Activated naive CD4-positive, alpha-beta T cell treated with anti-CD3 and anti-CD28 coated beads for 36 hours (primary cell): ENCODE measurements around the gene YWHAB. TPM values are rescaled to one million over a fixed set of nuclear protein-coding genes. Genes with fewer than 3 reads are reported as not detected.

ENCODE experiments used
- CTCF ChIA-PET: fragments of 350-600 bp; sonication (Branson Sonifier 250); formaldehyde crosslinking; loops from one replicate; lab custom pipeline; 2021; ENCODE audit warnings: antibody characterized with exemption; lab: Charles Lee
- DNase-seq: peaks from one replicate; pipeline ENCODE4 v3.0.0-alpha.2; 2020
- H3K27ac Mint-ChIP-seq: one replicate; pipeline ENCODE4 v1.8.0; 2021; ENCODE audit warnings: mild to moderate bottlenecking, mixed read lengths
- H3K27me3 Mint-ChIP-seq: one replicate; pipeline ENCODE4 v1.8.0; 2021; ENCODE audit warnings: low read depth, mixed read lengths
- H3K36me3 Mint-ChIP-seq: one replicate; pipeline ENCODE4 v1.8.0; 2021; ENCODE audit warnings: low read depth, mixed read lengths
- H3K4me1 Mint-ChIP-seq: one replicate; pipeline ENCODE4 v1.8.0; 2021; ENCODE audit warnings: low read depth, mixed read lengths
- H3K4me3 Mint-ChIP-seq: one replicate; pipeline ENCODE4 v1.8.0; 2021; ENCODE audit warnings: mild to moderate bottlenecking, moderate library complexity, mixed read lengths
- H3K9me3 Mint-ChIP-seq: one replicate; pipeline ENCODE4 v1.8.0; 2021; ENCODE audit warnings: mixed read lengths
- intact Hi-C: fragments of 100-400 bp; cut with micrococcal nuclease; formaldehyde crosslinking; loops from one replicate; pipeline ENCODE4 v1.15.1; 2023
- total RNA-seq, 2 experiments: library from RNA; stranded (reverse); gene quantifications; one replicate each; pipeline ENCODE4 v1.2.3, GENCODE V29; 2021

Gene YWHAB
- total RNA-seq, 2 experiments from 2014 or later, result 245 to 260 TPM

DNA sequence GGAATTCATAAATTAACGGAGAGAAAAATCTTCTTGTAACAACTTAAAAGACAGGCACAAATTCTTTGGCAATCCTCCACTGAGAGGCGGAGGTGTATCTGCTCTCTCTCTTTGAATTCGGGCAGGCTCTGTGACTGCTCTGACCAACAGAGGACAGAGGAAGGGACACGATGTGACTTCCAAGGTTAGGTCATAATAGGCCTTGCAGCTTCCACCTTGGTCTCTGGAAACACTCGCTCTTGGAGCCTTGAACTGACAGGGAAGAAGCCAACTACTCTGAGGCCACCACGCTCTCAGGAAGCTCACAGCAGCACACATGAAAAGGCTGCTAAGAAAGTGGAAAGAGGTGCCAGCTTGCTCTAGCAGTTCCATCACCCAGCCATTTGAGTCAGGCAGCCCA lies 59.8 kb downstream of the YWHAB start:
- CTCF ChIA-PET, result no interaction called here
- intact Hi-C loops, result no loop called here
- no peak for DNase-seq
- no peak overlapping the region for H3K27ac Mint-ChIP-seq
- no peaks in the 10 kb centered on the region for H3K9me3 Mint-ChIP-seq
- H3K4me3 Mint-ChIP-seq, result no peak overlapping the region
- H3K4me1 Mint-ChIP-seq, result peaks cover 2% of the 10 kb centered on the region
- peaks cover 54% of the 10 kb centered on the region for H3K36me3 Mint-ChIP-seq
- H3K27me3 Mint-ChIP-seq, result no peaks in the 10 kb centered on the region

DNA sequence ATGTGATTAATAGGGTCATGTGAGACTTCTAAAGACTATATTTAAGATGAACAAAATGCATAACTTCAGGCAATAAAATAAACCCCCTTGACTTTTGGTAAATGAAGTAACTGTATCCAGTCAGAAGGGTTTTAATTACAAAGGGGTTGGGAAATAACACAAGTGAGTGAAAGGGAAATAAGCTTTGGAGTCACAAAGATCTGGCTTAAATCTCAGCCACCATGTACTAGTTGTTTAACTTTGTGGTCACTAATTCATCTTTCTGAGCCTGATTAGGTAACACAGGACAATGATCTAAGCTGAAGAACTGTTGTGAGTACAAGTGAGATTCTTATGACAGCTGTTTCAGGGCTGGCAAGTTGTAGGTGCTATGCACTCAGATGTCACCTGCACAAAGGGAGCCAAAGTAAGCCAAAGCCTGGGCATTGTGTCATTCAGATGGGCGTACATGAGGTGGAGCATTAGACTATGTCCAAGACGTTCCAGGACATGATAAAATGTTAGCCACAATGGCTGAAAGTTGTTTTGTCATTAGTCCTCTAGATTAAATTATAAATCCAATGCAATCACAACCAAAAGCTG lies 60.9 kb downstream of the YWHAB start:
- H3K27me3 Mint-ChIP-seq, result no peaks in the 10 kb centered on the region
- intact Hi-C loops, result no loop called here
- no peaks in the 10 kb centered on the region for H3K4me1 Mint-ChIP-seq
- no peak for DNase-seq
- no peak overlapping the region for H3K4me3 Mint-ChIP-seq
- peaks cover 54% of the 10 kb centered on the region for H3K36me3 Mint-ChIP-seq
- CTCF ChIA-PET, result interaction anchor here (0.6 kb wide), 1 partner anchor 9 kb away, joined by 3 read pairs; no protein-coding TSS in a partner anchor
- H3K27ac Mint-ChIP-seq, result peak overlapping the region; percentile 9
- no peaks in the 10 kb centered on the region for H3K9me3 Mint-ChIP-seq

GRCh38 chr20:44948107-44948506 lies 62.6 kb downstream of the YWHAB start:
- Mint-ChIP-seq H3K4me3 (no peak overlapping the region), H3K27me3 (no peaks in the 10 kb centered on the region), H3K4me1 (peaks cover 5% of the 10 kb centered on the region), H3K36me3 (peaks cover 60% of the 10 kb centered on the region), H3K27ac (no peak overlapping the region), H3K9me3 (no peaks in the 10 kb centered on the region)
- no peak for DNase-seq
- CTCF ChIA-PET, result interaction anchor here (1.0 to 1.5 kb wide), 3 partner anchors 10 to 163 kb away, joined by 3 to 4 read pairs (median 4); no protein-coding TSS in a partner anchor
- intact Hi-C loops, result no loop called here

DNA sequence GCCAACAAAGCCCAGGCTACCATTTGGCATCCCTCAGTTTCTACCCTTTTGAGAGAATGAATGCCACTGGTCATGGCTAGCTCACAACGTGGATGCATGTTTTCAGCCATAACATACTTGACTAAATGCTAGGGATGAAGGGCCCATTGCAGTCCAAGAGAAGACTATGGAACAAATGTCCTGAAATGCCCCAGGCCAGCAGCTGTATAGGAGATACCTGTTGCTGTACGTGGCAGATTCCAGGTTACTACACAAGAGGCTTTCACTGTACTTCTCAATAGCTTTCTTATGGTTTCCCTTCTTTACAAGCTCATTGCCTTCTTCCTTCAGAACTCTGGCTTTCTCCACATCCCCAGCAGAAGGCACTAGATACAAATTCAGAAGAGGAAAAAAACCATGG lies 63.0 kb downstream of the YWHAB start:
- Mint-ChIP-seq H3K4me1 (peaks cover 9% of the 10 kb centered on the region), H3K27ac (no peak overlapping the region), H3K36me3 (peaks cover 62% of the 10 kb centered on the region), H3K9me3 (no peaks in the 10 kb centered on the region), H3K4me3 (no peak overlapping the region), H3K27me3 (no peaks in the 10 kb centered on the region)
- CTCF ChIA-PET, result interaction anchor here (1.0 to 1.5 kb wide), 3 partner anchors 10 to 163 kb away, joined by 3 to 4 read pairs (median 4); no protein-coding TSS in a partner anchor
- DNase-seq, result no peak
- intact Hi-C loops, result no loop called here

- intact Hi-C loops, result no loop called here
- H3K4me1 Mint-ChIP-seq, result peaks cover 16% of the 10 kb centered on the region
- no peak overlapping the region for H3K4me3 Mint-ChIP-seq
- no peaks in the 10 kb centered on the region for H3K27me3 Mint-ChIP-seq
- no peak overlapping the region for H3K27ac Mint-ChIP-seq
- H3K9me3 Mint-ChIP-seq, result no peaks in the 10 kb centered on the region
- peaks cover 67% of the 10 kb centered on the region for H3K36me3 Mint-ChIP-seq
- DNase-seq, result no peak
- CTCF ChIA-PET, result interaction anchor here (1.3 kb wide), 1 partner anchor 10 kb away, joined by 3 read pairs; the partner anchor contains the start of gene TOMM34
These were observed 64.9 kb downstream of the YWHAB start for GRCh38 chr20:44950368-44950767.

GRCh38 chr20:44952731-44953130 lies 67.2 kb downstream of the YWHAB start:
- peaks cover 28% of the 10 kb centered on the region for H3K4me1 Mint-ChIP-seq
- H3K4me3 Mint-ChIP-seq, result no peak overlapping the region
- CTCF ChIA-PET, result no interaction called here
- H3K9me3 Mint-ChIP-seq, result no peaks in the 10 kb centered on the region
- DNase-seq, result no peak
- H3K27ac Mint-ChIP-seq, result no peak overlapping the region
- intact Hi-C loops, result no loop called here
- no peaks in the 10 kb centered on the region for H3K27me3 Mint-ChIP-seq
- H3K36me3 Mint-ChIP-seq, result peaks cover 67% of the 10 kb centered on the region

GRCh38 chr20:44954211-44954610 lies 68.7 kb downstream of the YWHAB start:
- CTCF ChIA-PET, result interaction anchor here (1.0 kb wide), 1 partner anchor 142 kb away, joined by 3 read pairs; no protein-coding TSS in a partner anchor
- DNase-seq, result no peak
- H3K4me3 Mint-ChIP-seq, result no peak overlapping the region
- peaks cover 73% of the 10 kb centered on the region for H3K36me3 Mint-ChIP-seq
- no peaks in the 10 kb centered on the region for H3K9me3 Mint-ChIP-seq
- H3K4me1 Mint-ChIP-seq, result peaks cover 43% of the 10 kb centered on the region
- no peaks in the 10 kb centered on the region for H3K27me3 Mint-ChIP-seq
- no peak overlapping the region for H3K27ac Mint-ChIP-seq
- intact Hi-C loops, result no loop called here

- CTCF ChIA-PET, result interaction anchor here (1.0 kb wide), 1 partner anchor 141 kb away, joined by 3 read pairs; no protein-coding TSS in a partner anchor
- DNase-seq, result no peak
- Mint-ChIP-seq H3K4me1 (peaks cover 48% of the 10 kb centered on the region), H3K9me3 (no peaks in the 10 kb centered on the region), H3K36me3 (peaks cover 69% of the 10 kb centered on the region), H3K27ac (no peak overlapping the region), H3K4me3 (no peak overlapping the region), H3K27me3 (no peaks in the 10 kb centered on the region)
- intact Hi-C loops, result no loop called here
These were observed 69.8 kb downstream of the YWHAB start for GRCh38 chr20:44955270-44955669.

DNA sequence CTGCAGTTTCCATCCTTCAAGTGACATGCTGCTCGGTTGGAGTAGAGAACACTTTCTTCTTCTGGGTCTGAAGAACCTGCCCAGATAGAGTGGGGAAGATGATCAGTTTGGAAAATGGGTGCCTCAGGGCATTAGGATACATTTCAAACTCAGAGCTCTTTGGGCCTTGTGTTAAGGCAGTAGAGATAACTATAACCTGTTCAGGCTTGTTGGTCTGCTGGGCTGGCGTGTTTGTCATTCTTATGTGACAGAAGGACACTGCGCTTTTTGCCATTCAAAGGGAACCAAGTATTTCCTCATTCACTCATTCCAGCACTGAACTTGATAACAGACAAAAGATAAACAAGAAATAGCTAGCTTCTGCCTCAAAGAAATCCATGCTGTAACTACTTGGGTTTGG lies 70.9 kb downstream of the YWHAB start:
- intact Hi-C loops, result no loop called here
- Mint-ChIP-seq H3K27ac (no peak overlapping the region), H3K4me3 (no peak overlapping the region), H3K27me3 (no peaks in the 10 kb centered on the region), H3K36me3 (peaks cover 62% of the 10 kb centered on the region), H3K4me1 (peaks cover 58% of the 10 kb centered on the region), H3K9me3 (no peaks in the 10 kb centered on the region)
- CTCF ChIA-PET, result interaction anchor here (0.7 to 1.3 kb wide), 2 partner anchors 46 to 139 kb away, joined by 3 to 5 read pairs; no protein-coding TSS in a partner anchor
- DNase-seq, result no peak

Other genes with a start within 250 kb of the YWHAB start
- gene ADA, start 234.0 kb upstream of the YWHAB start, total RNA-seq, result 10 to 100 TPM; 54.6 to 54.9 TPM
- gene CCN5, start 170.3 kb upstream of the YWHAB start, total RNA-seq, result not detected
- 1 to 10 TPM in 1 of 2 experiments, under 1 TPM in 1; 0.96 to 1.0 TPM for gene KCNK15, start 139.8 kb upstream of the YWHAB start, total RNA-seq
- under 1 TPM; 0.07 TPM for gene RIMS4, start 75.2 kb upstream of the YWHAB start, total RNA-seq
- 10 to 100 TPM; 71.0 to 72.8 TPM for gene PABPC1L, start 24.4 kb downstream of the YWHAB start, total RNA-seq
- gene TOMM34, start 74.7 kb downstream of the YWHAB start, total RNA-seq, result 10 to 100 TPM; 44.0 to 45.9 TPM
- 100 to 1,000 TPM; 110 to 116 TPM for gene STK4, start 80.8 kb downstream of the YWHAB start, total RNA-seq
- gene KCNS1, start 215.4 kb downstream of the YWHAB start, total RNA-seq, result under 1 TPM; 0.40 to 0.48 TPM
- gene WFDC5, start 229.5 kb downstream of the YWHAB start, total RNA-seq, result not detected
- gene WFDC12, start 238.8 kb downstream of the YWHAB start, total RNA-seq, result not detected